GM21825 (cell line): ENCODE results near the gene CNTN4.
"Not testable (repeated sequence)": the region's sequence is repeated elsewhere in the genome, so short reads cannot be mapped to it uniquely, and the experiment has no call there.

Source experiments
- ATAC-seq: cut with Tn5 transposase; IDR thresholded peaks from one replicate; pipeline ENCODE4 v1.9.1; 2021; ENCODE audit warnings: mild to moderate bottlenecking, moderate library complexity; ENCODE audit not compliant: unreplicated experiment

CNTN4 gene

GRCh38 chr3:2510591-2511145, 412.0 kb downstream of the CNTN4 start:
- ATAC-seq, result no peak

GRCh38 chr3:2511356-2511755, 412.7 kb downstream of the CNTN4 start:
- ATAC-seq, result no peak

GRCh38 chr3:2512881-2513280, 414.2 kb downstream of the CNTN4 start:
- ATAC-seq, result no peak

GRCh38 chr3:2513986-2514385, 415.3 kb downstream of the CNTN4 start:
- ATAC-seq, result no peak

- no peak for ATAC-seq
Measured at GRCh38 chr3:2516762-2517441, 418.2 kb downstream of the CNTN4 start.

GRCh38 chr3:2517500-2518172, 419.0 kb downstream of the CNTN4 start:
- no peak for ATAC-seq

GRCh38 chr3:2523281-2523836, 424.7 kb downstream of the CNTN4 start:
- no peak for ATAC-seq

- no peak for ATAC-seq
Measured at GRCh38 chr3:2525968-2526367, 427.3 kb downstream of the CNTN4 start.

- ATAC-seq, result no peak
Measured at GRCh38 chr3:2526926-2527325, 428.3 kb downstream of the CNTN4 start.

- not testable (repeated sequence) for ATAC-seq
Measured at GRCh38 chr3:2527328-2527727, 428.7 kb downstream of the CNTN4 start.

GRCh38 chr3:2534767-2535166, 436.1 kb downstream of the CNTN4 start:
- not testable (repeated sequence) for ATAC-seq

- ATAC-seq, result no peak
Measured at GRCh38 chr3:2535206-2535605, 436.5 kb downstream of the CNTN4 start.

GRCh38 chr3:2536575-2536974, 437.9 kb downstream of the CNTN4 start:
- no peak for ATAC-seq

- ATAC-seq, result no peak
Measured at GRCh38 chr3:2540115-2540514, 441.4 kb downstream of the CNTN4 start.

GRCh38 chr3:2543247-2543646, 444.6 kb downstream of the CNTN4 start:
- no peak for ATAC-seq

- no peak for ATAC-seq
Measured at GRCh38 chr3:2544212-2544611, 445.5 kb downstream of the CNTN4 start.

GRCh38 chr3:2544718-2545117, 446.1 kb downstream of the CNTN4 start:
- no peak for ATAC-seq

- no peak for ATAC-seq
Measured at GRCh38 chr3:2547049-2547448, 448.4 kb downstream of the CNTN4 start.

- no peak for ATAC-seq
Measured at GRCh38 chr3:2554656-2555055, 456.0 kb downstream of the CNTN4 start.

GRCh38 chr3:2558796-2559195, 460.1 kb downstream of the CNTN4 start:
- ATAC-seq, result no peak

- ATAC-seq, result no peak
Measured at GRCh38 chr3:2567451-2567850, 468.8 kb downstream of the CNTN4 start.

- no peak for ATAC-seq
Measured at GRCh38 chr3:2568156-2568555, 469.5 kb downstream of the CNTN4 start.
